HG03064 (cell line): ENCODE measurements around the gene TIMP3.
"Not testable (repeated sequence)": the region's sequence is repeated elsewhere in the genome, so short reads cannot be mapped to it uniquely, and the experiment has no call there.

ENCODE experiments used
- ATAC-seq: cut with Tn5 transposase; IDR thresholded peaks from one replicate; pipeline ENCODE4 v1.9.1; 2021; ENCODE audit warnings: low read depth; ENCODE audit not compliant: unreplicated experiment

TIMP3 gene

DNA sequence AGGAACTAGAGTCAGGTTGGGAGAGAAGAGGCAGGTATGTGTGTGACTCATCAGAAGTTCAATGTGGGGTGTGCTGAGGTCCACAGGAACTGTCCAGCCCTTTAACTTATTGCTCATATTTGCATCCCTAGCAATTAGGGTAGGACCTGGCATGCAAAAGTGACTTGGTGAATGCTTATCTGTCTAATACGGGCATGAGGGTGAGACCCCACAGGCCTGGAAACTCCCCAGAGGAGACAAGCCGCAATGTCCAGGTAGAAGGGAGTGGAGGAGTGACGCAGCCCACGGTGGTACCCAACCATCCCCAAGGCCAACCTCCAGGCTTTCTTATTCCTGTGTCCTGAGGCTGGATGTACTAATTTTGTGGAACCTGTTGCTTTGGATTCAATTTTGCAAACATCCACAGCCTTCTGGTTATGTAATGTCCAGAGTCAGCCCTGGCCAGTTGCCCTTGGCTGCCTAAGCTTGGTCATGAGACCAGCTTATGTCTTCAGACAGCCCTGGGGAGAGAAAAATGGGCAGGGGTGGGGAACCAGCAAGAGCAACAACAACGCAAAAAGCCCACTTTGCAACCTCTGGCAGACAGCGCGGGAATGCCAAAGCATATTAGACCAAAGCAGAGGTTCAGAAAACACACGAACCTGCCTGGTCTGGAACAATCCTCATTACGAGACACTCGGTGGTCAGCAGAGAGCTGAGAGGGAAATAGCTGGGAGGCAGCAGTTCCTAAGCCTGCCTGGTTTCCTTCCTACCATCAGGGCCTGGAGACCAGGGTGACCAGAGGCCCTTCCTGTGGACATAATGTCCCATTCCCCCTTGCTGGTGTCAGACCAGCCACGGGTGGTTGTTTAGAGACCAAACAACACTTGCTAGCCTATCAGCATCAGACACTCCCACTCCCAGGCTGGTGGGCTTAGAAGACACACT, 49.3 kb downstream of the TIMP3 start:
- no peak for ATAC-seq

DNA sequence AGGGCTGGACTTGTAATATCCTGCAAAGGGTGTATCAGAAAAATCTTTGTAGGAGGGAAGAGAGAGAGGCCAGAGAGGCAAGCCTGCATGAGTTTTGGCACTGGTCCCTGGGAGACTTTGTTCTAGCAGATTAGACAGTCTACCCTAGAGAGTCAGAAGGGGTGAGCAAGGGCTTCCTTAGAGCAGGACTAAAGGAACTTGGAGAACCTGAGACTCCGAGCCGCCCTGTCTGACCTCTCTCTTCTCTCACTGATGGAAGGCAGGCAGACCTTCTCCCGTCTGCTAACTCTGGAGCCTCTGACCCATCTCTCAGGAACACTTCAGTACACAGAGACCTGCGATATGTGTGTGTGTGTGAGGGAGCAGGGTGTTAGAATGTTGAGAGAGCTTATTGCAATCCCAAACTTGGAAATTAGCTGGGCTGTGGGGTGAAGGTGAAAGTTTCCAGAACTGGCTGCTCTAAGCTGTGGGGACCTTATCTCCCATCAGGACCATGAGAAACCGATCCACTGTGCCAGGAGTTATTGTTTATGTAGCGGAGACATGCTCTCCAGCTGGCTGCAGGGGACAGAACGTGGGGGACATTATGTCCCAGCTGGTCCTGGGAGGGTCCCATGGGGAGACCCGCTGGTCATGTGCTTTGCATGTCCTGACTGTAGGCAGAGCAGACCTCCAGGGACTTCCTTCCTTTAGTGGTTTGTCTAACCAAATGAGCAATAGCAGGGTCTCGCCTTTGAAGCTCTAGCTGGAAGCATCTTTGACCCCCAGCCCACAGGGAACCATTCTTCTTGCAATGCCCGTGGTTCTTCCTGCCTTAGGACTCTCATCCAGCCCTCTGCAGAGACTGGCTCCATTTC, 51.1 kb downstream of the TIMP3 start:
- ATAC-seq, result no peak

DNA sequence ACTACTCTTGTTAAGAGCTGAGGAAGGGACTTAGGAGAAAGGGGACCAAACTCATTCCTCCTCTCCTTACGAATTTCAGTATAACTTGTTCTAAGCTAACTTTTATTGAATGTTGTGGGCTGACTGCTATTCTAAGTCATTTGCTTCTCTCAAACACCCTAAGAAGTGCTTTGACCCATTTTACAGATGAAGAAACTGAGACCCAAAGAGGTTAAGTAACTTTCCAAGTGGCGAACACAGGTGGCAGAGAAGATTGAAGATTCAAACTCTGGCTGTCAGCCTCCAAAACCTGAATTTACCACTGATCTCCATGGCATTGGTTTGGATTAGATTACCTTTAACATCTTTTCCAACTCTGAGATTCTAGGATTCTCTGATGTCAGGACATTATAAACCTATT, 52.2 kb downstream of the TIMP3 start:
- ATAC-seq, result no peak

DNA sequence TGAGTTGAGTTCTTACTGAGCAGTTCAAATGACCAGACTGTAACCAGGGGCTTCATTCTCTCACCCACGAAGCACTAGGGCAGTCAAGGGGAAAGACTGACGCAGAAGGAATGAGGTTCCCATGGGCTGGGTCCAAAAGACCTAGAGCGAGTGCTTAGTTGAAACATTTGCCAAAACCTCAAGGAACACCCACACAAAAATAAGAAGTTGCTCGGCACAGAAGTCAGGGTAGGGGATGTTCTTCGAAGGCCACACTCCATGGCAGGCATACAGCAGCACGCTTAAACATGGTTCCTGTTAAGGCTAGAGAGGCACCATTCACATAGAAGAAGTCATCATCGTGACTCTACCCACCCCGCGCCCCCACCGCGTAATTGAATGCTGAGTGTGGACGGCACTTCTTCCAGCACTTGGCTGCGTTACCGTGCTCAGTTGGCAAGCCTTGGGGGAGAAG, 52.9 kb downstream of the TIMP3 start:
- ATAC-seq, result no peak

DNA sequence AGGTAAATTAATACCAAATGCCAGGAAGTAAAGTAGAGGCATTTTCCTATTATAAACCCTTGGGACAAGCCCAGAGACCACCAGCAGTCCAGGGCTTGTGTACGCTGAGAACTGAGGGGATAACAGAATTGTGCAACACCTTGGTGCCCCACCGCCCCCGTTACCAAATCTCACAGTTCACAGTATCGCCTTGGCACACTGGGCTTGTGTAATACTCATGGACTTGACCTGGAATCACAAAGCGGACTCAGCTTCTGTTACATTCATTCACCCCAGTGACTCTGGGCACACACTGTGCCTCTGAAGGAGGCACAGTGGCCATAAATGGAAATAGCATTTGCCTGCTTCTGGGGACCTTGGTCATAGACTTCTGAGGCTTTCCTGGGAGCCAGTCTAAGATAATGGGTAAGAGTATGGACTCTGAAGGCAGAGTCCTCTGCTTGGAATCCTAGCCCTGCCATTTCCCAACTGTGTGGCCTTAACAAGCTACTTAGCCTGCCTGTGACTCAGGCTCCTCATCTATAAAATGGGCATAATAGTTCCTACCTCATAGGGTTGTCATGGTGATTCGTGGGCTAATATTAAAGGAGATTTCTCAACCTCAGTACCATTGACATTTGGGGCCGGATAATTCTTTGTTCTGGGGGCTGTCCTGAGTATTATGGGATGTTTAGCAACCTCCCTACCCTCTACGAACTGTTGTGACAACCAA, 53.7 kb downstream of the TIMP3 start:
- ATAC-seq, result no peak

DNA sequence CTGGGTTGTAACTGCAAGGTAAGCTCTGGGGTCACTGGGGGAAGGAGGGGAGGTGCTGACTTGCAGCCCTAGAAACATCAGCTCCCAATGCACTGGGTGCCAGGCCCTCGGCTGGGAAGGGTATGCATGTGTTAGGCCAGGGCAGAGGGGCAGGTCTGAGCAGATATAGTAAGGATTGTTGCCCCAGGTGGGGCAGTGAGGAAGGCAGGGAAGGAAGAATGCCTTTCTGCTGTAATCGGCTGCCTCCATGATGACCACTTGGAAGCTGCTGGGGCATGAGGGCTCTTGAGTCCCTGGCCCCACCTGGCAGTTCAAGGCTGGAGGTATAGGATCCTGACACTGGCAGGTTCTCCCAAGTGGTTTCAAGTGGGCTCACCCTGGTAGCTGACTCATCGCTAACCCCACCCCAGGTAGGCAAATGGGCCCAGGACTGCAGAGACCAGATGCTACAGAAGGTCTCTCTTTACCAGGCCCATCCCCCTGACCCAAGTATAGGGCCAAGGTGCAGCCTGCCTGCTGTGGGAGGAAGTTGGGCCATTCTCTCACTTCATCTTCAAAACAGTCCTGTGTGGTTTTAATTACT, 56.7 kb downstream of the TIMP3 start:
- ATAC-seq, result no peak

DNA sequence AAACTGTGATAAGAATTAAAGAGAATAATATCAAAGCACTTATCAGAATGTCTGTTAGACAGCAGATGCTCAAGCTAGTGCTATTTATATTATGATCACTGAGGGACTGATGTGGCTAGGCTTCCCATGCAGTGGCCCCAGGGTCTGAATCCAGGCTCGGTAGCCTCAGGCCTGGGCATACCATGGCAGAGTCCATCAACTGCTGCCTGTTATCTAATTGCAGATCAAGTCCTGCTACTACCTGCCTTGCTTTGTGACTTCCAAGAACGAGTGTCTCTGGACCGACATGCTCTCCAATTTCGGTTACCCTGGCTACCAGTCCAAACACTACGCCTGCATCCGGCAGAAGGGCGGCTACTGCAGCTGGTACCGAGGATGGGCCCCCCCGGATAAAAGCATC, 57.5 kb downstream of the TIMP3 start:
- ATAC-seq, result no peak

DNA sequence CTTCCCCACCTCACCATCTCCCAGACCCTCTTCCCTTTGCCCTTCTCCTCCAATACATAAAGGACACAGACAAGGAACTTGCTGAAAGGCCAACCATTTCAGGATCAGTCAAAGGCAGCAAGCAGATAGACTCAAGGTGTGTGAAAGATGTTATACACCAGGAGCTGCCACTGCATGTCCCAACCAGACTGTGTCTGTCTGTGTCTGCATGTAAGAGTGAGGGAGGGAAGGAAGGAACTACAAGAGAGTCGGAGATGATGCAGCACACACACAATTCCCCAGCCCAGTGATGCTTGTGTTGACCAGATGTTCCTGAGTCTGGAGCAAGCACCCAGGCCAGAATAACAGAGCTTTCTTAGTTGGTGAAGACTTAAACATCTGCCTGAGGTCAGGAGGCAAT, 58.2 kb downstream of the TIMP3 start:
- ATAC-seq, result no peak

DNA sequence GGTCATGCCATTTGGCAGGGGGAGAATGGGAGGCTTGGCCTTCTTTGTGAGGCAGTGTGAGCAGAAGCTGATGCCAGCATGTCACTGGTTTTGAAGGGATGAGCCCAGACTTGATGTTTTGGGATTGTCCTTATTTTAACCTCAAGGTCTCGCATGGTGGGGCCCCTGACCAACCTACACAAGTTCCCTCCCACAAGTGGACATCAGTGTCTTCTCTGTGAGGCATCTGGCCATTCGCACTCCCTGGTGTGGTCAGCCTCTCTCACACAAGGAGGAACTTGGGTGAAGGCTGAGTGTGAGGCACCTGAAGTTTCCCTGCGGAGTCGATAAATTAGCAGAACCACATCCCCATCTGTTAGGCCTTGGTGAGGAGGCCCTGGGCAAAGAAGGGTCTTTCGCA, 59.8 kb downstream of the TIMP3 start:
- no peak for ATAC-seq

DNA sequence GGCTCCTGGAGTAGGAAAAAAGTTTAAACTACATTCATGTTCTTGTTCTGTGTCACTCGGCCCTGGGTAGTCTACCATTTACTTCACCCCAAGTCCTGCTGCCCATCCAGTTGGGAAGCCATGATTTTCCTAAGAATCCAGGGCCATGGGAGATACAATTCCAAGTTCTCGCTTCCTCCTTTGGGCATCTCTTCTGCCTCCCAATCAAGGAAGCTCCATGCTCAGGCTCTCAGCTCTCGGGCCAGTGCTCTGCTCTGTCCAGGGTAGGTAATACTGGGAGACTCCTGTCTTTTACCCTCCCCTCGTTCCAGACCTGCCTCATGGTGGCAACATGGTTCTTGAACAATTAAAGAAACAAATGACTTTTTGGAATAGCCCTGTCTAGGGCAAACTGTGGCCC, 60.6 kb downstream of the TIMP3 start:
- no peak for ATAC-seq

DNA sequence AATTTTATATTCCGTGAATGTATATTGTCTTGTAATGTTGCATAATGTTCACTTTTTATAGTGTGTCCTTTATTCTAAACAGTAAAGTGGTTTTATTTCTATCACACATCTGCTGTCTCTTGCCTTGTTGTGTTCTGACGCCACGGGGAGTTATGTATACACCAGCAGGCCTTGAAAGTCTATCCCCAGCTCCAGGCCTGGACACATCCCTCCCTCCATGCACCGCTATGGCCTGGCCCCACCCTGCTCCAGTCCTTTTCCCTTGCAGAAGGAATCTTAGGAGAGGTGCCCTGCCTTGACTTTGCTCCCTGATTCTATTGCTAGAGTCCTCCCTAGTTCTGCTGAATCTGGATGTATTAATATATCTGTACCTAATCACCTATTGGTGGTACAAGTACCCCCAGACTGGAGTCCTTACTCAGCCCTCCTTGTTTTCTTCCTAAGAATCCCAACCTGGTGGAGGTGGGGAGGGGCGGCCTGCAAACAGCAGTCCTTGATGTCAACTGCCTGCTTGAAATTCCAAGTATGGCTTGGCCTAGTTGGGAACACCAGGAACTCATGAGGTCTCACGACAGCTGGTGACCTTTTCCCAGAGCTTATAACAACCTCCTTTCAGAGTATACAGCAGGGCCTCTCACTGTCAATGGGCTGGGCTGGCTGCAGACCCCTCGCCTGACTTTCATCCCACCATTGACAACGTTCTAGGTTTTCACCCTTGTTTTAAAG, 61.6 kb downstream of the TIMP3 start:
- ATAC-seq, result no peak

DNA sequence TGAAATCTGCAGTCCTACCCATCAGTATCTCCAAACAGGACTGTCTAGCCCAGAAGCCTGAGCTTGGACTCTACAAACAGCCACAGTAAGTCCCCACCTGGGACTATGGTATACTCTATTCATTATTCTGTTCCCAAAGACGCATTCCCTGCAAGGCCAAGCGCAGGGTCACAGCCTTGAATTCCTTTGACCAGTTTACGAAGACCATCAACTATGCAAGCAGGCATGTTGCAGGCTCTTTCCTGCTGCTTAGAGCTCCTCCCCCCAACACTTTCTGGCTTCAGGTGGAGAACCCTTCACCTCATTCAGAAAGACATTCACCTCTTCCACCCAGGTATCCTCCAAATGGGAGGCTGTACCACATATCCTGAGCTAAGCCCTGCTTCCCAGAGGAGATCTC, 62.5 kb downstream of the TIMP3 start:
- no peak for ATAC-seq

DNA sequence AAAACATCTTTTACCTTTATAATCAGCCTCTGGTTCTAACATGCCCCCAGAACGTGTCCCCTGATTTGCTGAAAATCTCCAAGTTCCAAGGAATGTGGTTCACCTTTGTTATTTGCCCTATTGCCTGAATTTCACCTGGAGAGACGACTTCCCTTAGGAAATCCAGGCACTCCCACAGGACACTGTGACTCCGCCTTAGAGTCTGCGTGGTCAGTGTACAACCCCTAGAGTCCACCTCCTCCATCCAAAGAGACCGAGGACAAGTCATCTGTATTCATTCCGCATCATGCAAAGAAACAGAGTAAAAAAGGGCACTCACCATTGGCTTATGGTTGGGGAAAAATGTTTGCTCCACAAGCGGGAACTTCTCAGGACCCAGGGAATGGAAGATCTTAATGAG, 63.1 kb downstream of the TIMP3 start:
- no peak for ATAC-seq

DNA sequence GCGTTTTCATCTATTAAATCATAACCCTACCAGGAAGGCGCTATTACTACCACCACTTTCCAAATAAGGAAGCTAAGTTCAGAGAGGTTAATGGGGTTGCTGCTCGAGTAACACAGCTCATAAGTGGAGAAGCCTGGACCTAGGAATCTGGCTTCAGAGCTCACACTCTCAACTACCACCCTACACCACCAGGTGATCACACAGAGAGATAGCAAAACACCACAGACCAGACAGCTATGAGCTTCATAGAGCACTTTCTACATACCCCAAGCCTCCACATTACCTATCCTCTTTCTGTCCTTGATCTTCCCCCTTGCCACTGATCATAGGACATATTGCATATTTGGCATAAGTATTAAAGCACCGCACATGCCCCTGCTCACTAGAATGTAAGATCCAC, 65.4 kb downstream of the TIMP3 start:
- ATAC-seq, result no peak

DNA sequence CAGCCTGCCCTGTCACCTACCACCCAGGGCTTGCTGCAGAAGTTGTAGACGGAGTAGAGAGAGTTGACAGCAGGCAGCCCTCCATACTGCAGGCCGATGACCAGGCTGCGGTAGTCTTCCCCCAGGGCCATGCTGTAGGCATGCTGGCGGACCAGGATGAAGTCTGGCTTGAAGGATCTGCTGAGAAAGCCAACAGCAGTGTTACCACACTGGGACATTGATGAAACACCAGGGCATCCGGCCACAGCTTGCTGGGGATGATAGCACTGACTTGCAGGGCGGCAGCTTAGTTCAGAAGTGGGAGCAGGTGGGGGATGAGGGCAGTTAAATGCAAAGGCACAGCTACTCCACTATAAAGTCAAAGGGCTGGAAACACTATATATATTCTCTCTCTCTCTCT, 67.4 kb downstream of the TIMP3 start:
- no peak for ATAC-seq

DNA sequence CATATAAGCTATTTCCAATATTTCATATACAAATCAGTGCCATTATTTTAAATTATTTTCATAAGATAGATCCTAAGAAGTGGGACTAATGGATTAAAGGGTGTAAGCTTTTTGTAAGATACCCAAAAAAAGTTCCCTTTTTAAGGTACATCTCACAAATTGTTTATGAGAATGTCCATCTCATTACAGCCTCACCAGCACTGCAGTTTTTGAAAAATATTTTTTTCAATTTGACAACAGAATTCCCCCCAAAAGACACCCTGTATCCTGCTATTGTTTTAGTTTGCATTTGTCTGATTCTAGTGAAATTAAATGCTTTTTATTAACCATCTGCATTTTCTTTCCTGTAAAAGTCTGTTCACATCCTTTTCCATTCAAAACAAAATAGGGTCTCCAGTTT, 69.0 kb downstream of the TIMP3 start:
- ATAC-seq, result no peak

DNA sequence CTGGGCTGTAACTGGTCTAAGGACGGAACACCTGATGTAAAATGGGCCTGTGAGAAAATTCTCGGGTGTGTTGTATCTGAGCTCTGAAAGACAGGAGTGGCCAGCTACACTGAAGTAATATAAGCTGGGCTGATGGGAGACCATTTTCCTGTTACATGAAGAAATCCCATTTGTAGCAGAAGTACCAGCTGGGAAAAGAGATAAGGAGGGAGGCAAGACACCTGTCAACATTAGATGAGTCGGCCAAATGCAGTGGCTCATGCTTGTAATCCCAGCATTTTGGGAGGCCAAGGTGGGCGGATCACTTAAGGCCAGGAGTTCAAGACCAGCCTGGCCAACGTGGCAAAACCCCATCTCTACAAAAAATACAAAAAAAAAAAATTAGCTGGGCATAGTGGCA, 72.1 kb downstream of the TIMP3 start:
- ATAC-seq, result not testable (repeated sequence)

DNA sequence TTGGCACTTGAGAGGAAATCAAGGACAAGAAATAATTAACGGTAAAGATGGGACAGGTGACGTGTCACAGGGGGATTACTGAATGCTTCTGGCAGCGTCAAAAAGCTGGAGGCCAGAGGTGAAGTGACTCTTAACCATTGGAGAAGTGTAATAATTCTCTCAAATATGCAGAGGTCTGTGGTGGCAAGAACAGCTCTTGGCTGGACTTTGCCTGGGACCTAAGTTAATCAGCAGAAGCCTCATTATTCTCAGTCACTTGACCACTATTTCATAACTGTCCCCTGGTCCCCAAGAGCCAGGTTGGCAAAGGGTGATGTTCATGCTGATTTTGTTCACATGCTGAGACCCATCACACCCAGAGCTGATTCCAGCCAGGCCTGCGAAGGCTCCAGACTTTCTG, 72.9 kb downstream of the TIMP3 start:
- ATAC-seq, result no peak

DNA sequence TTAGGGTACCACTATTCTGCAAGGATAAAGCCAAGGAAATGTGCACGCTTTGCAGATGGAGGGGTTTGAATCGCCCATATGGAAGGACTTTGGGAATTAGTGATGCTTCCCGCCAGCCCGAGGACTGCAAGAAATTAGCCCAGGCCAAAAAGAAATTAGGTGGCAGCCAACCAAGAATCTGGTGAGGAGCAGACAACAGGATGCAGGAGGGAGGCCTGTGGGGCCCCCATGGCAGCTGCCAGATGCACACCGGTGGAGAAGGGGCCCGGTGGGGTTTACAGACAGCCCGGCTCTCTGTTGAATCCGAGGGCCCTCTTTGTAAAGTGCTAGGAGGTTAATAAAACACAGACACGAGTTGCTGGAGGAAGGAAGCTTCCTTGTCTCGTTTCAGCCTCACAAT, 73.5 kb downstream of the TIMP3 start:
- ATAC-seq, result no peak

DNA sequence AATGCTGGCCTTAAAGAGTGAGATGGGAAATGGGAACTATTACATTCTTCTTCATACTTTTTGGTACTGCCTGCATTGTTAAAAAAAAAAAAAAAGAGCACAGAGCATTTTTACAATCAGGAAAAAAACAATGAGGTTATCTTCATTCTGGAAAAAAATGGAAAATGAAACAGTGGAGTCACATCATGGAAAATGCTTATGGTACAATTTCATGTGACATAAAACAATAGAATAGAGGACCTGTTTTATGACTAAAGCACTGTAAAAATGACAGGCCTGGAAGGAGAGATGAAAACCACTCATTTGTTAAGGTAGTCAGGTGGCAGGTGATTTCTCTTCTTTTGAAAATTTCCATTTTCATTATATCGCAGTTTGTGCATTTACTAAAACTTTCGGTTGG, 75.0 kb downstream of the TIMP3 start:
- ATAC-seq, result no peak
